ENCODE results near the gene RAE1. TPM values are rescaled to one million over a fixed set of nuclear protein-coding genes. Genes with fewer than 3 reads are reported as not detected.

The RAE1 gene
- total RNA-seq, 1 experiment from 2014 or later: 46.3 TPM

- TF ChIP-seq POLR2A (IDR thresholded peaks at IDR 0.05; ENCODE audit: borderline replicate concordance, extremely low read depth, insufficient read depth, insufficient read length): no peak
- TF ChIP-seq FOSL1 (IDR thresholded peaks at IDR 0.05; ENCODE audit: low read depth): no peak
- TF ChIP-seq SP1 (IDR thresholded peaks at IDR 0.05; ENCODE audit: low read depth): no peak
Observed at GRCh38 chr20:57375652-57376230, 24.7 kb downstream of the RAE1 start (continued).

GRCh38 chr20:57377350-57377749, 26.3 kb downstream of the RAE1 start:
- Histone ChIP-seq H3K27me3 (ENCODE audit: insufficient read depth, low read length) (no peaks in the 10 kb centered on the region), H3K9ac (ENCODE audit: low read length) (no peak overlapping the region), H2AFZ (ENCODE audit: low read depth, low read length, poor library complexity, severe bottlenecking) (no peak overlapping the region), H3K4me2 (ENCODE audit: low read length) (no peak overlapping the region), H3K79me2 (ENCODE audit: insufficient read depth, low read length) (peaks cover 3% of the 10 kb centered on the region; the same call in 1 of the 2 replicates), H3K36me3 (ENCODE audit: control insufficient read depth in 1 of 2, insufficient read depth in 2 of 2, low read length in 2 of 2) (peaks cover 38 to 49% of the 10 kb centered on the region in 2 experiments; a peak in 3 of 4 replicates), H3K4me1 (ENCODE audit: control insufficient read depth in 1 of 2, insufficient read depth in 2 of 2, low read length in 2 of 2) (no peaks in the 10 kb centered on the region), H3K9me2 (ENCODE audit: insufficient read depth) (no peaks in the 10 kb centered on the region), H3K4me3 (replicated peaks in 1 of 2; ENCODE audit: low read depth in 1 of 2, low read length in 2 of 2) (no peak overlapping the region), H4K20me1 (ENCODE audit: insufficient read depth) (peaks cover 7% of the 10 kb centered on the region; the same call in 1 of the 2 replicates), H3K27ac (ENCODE audit: low read depth, low read length) (no peak overlapping the region), H3K9me3 (ENCODE audit: control insufficient read depth in 1 of 2, insufficient read depth in 1 of 2, low read depth in 1 of 2, low read length in 2 of 2) (no peaks in the 10 kb centered on the region)
- ChIA-PET POLR2A (no interaction called here), CTCF (no interaction called here), RAD21 (ENCODE audit: low non-redundant PET in 1 of 2, low total read pairs in 2 of 2, uncharacterized antibody in 2 of 2, unreplicated experiment in 2 of 2) (no interaction called here)
- DNase-seq (ENCODE audit: low read depth, low spot score) (no peak), ATAC-seq (no peak)
- no TSS peak for BruUV-seq (replicated peaks)
- intact Hi-C loops (cut with micrococcal nuclease): no loop called here
- TF ChIP-seq ZFX (IDR thresholded peaks at IDR 0.05) (no peak), YY1 (IDR thresholded peaks at IDR 0.05; ENCODE audit: extremely low read depth, insufficient replicate concordance, low read depth, low read length) (no peak), ELF1 (IDR thresholded peaks at IDR 0.05; ENCODE audit: borderline replicate concordance, low read depth) (no peak), POLR2AphosphoS5 (IDR thresholded peaks at IDR 0.05; ENCODE audit: low read depth, low read length) (no peak), SP1 (IDR thresholded peaks at IDR 0.05; ENCODE audit: low read depth) (no peak), ZNF274 (IDR thresholded peaks at IDR 0.05; ENCODE audit: low read depth, low read length) (no peak), CTCF (IDR thresholded peaks at IDR 0.05 in 2 of 3, conservative IDR thresholded peaks at IDR 0.05 in 1 of 3; ENCODE audit: borderline replicate concordance in 1 of 3, insufficient read depth in 1 of 3, low read depth in 2 of 3, low read length in 2 of 3) (no peak), ZBTB33 (IDR thresholded peaks at IDR 0.05; ENCODE audit: extremely low read depth, insufficient replicate concordance, low read length) (no peak), EGR1 (IDR thresholded peaks at IDR 0.05; ENCODE audit: low read depth) (no peak), TCF7L2 (IDR thresholded peaks at IDR 0.05; ENCODE audit: borderline replicate concordance, extremely low read depth, insufficient read depth, insufficient read length) (no peak), MAX (IDR thresholded peaks at IDR 0.05) (no peak), FOSL1 (IDR thresholded peaks at IDR 0.05; ENCODE audit: low read depth) (no peak), RAD21 (IDR thresholded peaks at IDR 0.05; ENCODE audit: low read depth) (no peak), REST (IDR thresholded peaks at IDR 0.05; ENCODE audit: low read depth) (no peak), JUND (IDR thresholded peaks at IDR 0.05) (no peak), EZH2 (IDR thresholded peaks at IDR 0.05) (no peak), SRF (IDR thresholded peaks at IDR 0.05; ENCODE audit: low read depth) (no peak), POLR2A (IDR thresholded peaks at IDR 0.05; ENCODE audit: borderline replicate concordance, extremely low read depth, insufficient read depth, insufficient read length) (no peak)

Data from HCT116 (cell line).